ENCODE measurements around the gene CD99.

DNA sequence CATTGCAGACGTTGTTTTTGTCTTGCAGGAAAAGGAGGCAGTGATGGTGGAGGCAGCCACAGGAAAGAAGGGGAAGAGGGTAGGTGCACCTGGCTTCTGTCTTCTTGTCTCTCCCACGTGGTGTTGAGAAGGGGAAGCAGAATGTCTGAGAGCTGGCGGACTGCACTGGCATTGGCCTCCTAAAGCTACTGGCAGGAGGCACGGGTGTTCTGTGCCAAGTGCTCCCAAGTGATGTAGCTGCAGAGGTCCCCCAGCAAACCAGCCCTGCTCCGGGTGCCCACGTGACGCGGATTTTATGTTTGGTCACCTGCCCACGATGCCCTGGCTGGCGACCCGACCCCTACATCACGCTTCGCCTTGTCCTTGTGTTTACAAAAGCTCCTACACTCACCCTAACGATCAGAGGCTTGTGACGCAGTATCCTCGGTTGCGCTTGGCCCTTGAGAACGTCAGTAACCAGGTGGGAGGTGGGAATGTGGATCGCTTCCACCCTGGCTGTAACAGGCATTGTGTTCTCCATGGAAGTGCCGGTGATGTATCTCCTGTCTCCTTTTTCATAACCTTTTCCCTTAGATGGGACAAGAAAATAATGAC is 32.3 kb downstream of the CD99 start:
- TF ChIP-seq EZH2 (IDR thresholded peaks at IDR 0.05; ENCODE audit: borderline replicate concordance, low read depth, low read length, severe bottlenecking) = no peak
- TF ChIP-seq, protein P1, sequence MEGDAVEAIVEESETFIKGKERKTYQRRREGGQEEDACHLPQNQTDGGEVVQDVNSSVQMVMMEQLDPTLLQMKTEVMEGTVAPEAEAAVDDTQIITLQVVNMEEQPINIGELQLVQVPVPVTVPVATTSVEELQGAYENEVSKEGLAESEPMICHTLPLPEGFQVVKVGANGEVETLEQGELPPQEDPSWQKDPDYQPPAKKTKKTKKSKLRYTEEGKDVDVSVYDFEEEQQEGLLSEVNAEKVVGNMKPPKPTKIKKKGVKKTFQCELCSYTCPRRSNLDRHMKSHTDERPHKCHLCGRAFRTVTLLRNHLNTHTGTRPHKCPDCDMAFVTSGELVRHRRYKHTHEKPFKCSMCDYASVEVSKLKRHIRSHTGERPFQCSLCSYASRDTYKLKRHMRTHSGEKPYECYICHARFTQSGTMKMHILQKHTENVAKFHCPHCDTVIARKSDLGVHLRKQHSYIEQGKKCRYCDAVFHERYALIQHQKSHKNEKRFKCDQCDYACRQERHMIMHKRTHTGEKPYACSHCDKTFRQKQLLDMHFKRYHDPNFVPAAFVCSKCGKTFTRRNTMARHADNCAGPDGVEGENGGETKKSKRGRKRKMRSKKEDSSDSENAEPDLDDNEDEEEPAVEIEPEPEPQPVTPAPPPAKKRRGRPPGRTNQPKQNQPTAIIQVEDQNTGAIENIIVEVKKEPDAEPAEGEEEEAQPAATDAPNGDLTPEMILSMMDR (IDR thresholded peaks at IDR 0.05; ENCODE audit: borderline replicate concordance, extremely low read depth, low read length, poor library complexity, severe bottlenecking) = no peak
